GM18951 (cell line): ENCODE data around the gene CRIP3.
"Not testable (repeated sequence)": the region's sequence is repeated elsewhere in the genome, so short reads cannot be mapped to it uniquely, and the experiment has no call there.

Experiments
- POLR2A ChIP-seq: IDR thresholded peaks from 4 replicates; pipeline ENCODE4 v1.6.1; 2011; ENCODE audit warnings: mild to moderate bottlenecking; ENCODE audit not compliant: insufficient read length, insufficient read depth; ENCODE audit errors: extremely low read depth
- in situ Hi-C: fragments of 300-500 bp; cut with MboI; formaldehyde crosslinking; loops from one replicate; pipeline ENCODE4 v1.12.0; 2022; ENCODE audit warnings: low sequenced_read_pairs, mixed read lengths, inconsistent platforms; ENCODE audit not compliant: unreplicated experiment

Gene CRIP3

GRCh38 chr6:43328528-43328927 is 19.9 kb upstream of the CRIP3 start:
- no peak for TF ChIP-seq POLR2A
- in situ Hi-C loops = no loop called here

- in situ Hi-C loops = no loop called here
- no peak for TF ChIP-seq POLR2A
These were observed 17.2 kb upstream of the CRIP3 start for GRCh38 chr6:43325876-43326275.

GRCh38 chr6:43318011-43318410 is 9.4 kb upstream of the CRIP3 start:
- in situ Hi-C loops = no loop called here
- no peak for TF ChIP-seq POLR2A

- in situ Hi-C loops = no loop called here
- TF ChIP-seq POLR2A = no peak
These were observed 5.2 kb upstream of the CRIP3 start for GRCh38 chr6:43313813-43314212.

GRCh38 chr6:43311666-43312065 is 3.0 kb upstream of the CRIP3 start:
- no peak for TF ChIP-seq POLR2A
- in situ Hi-C loops = no loop called here

GRCh38 chr6:43310624-43311023 is 2.0 kb upstream of the CRIP3 start:
- in situ Hi-C loops = no loop called here
- no peak for TF ChIP-seq POLR2A

GRCh38 chr6:43310134-43310533 is 1.5 kb upstream of the CRIP3 start:
- no peak for TF ChIP-seq POLR2A
- in situ Hi-C loops = no loop called here

GRCh38 chr6:43308990-43309477 is 408 bp upstream of the CRIP3 start:
- in situ Hi-C loops = no loop called here
- no peak for TF ChIP-seq POLR2A

GRCh38 chr6:43307451-43308100 is 1.1 kb downstream of the CRIP3 start:
- TF ChIP-seq POLR2A = no peak
- in situ Hi-C loops = no loop called here

GRCh38 chr6:43306086-43306485 is 2.5 kb downstream of the CRIP3 start:
- no peak for TF ChIP-seq POLR2A
- in situ Hi-C loops = no loop called here

GRCh38 chr6:43304882-43305281 is 3.7 kb downstream of the CRIP3 start:
- no peak for TF ChIP-seq POLR2A
- in situ Hi-C loops = no loop called here

- TF ChIP-seq POLR2A = no peak
- in situ Hi-C loops = no loop called here
These were observed 4.3 kb downstream of the CRIP3 start for GRCh38 chr6:43304361-43304760.

GRCh38 chr6:43303751-43304331 is 4.8 kb downstream of the CRIP3 start:
- TF ChIP-seq POLR2A = no peak
- in situ Hi-C loops = no loop called here

GRCh38 chr6:43303006-43303405 is 5.6 kb downstream of the CRIP3 start:
- in situ Hi-C loops = not testable (repeated sequence)
